Measurements from ENCODE around the gene SPEM2. TPM values are rescaled to one million over a fixed set of nuclear protein-coding genes. Genes with fewer than 3 reads are reported as not detected.

The SPEM2 gene
- total RNA-seq, 1 experiment from 2014 or later: not detected

DNA sequence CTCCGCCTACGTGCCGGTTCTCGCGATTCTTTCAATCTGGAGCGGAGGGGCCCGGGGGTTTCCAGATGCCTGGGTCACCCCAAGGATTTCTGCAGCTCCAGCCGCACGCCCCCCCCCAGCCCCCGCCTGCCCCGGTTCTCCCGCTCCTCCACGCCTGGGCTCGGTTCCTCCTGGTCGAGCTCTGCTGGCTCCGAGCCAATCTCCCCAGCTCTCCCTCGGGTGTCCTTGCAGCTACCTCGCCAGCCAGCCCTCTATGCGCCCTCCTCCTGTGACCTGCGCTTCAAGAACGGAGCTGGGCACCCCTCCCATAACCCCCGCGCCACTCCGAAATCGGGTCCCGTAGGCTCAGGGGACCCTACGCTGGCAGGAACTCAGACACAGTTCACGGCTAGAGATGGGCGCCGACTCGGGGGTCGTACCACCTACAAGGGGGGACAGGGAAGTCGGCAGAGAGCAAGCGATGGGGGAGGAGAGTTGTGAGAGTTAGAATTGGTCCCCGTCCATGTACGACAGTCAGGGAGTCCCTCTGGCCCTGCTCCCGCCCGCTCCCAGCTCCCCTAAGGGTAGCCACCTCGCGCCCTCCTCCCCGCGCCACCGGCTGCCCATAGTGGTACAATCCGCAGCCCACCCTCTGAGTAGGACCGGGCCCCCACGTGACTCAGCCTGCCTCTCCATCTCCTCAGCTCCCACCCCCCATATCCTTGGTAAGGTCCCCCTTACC lies 14.9 kb downstream of the SPEM2 start:
- no peak overlapping the region for H2BK5ac ChIP-seq (ENCODE audit: insufficient read length, low read length)
- peak overlapping the region; percentile 73 for H3K9ac ChIP-seq (ENCODE audit: extremely low read depth, insufficient read length, low read length)
- H2BK20ac ChIP-seq (ENCODE audit: low read depth, low read length, poor library complexity, severe bottlenecking): no peak overlapping the region
- H4K91ac ChIP-seq (ENCODE audit: insufficient read length, low read depth, low read length): no peak overlapping the region
- no CpG with 5 or more reads among the region's 46 CpGs for WGBS (ENCODE audit: extremely low coverage, insufficient read length, low lambda C conversion rate)
- no peak overlapping the region for H2BK120ac ChIP-seq (ENCODE audit: low read depth, low read length, poor library complexity, severe bottlenecking)
- Mint-ChIP-seq H3K4me1 (peaks cover 36 to 44% of the 10 kb centered on the region in 2 experiments), H3K9me3 (no peaks in the 10 kb centered on the region; a peak in 1 of 5 replicates), H3K27ac (peak overlapping the region; percentile 97 to 99 (median 99)), H3K36me3 (ENCODE audit: insufficient read depth in 1 of 3, low read depth in 3 of 3) (peaks cover 0 to 13% (median 2%) of the 10 kb centered on the region in 3 experiments; a peak in 3 of 7 replicates), H3K27me3 (ENCODE audit: low read depth) (peaks cover 32% of the 10 kb centered on the region), H3K4me3 (peak overlapping the region; percentile 93 to 98)
- H3K4me2 ChIP-seq (ENCODE audit: insufficient read depth, insufficient read length, low read length): peak overlapping the region; percentile 60
- DNase-seq: peak; percentile 85
- no peak overlapping the region for H2AFZ ChIP-seq (ENCODE audit: low read length)
- H2BK15ac ChIP-seq (ENCODE audit: low read depth, low read length): no peak overlapping the region
- TF ChIP-seq, protein P1, sequence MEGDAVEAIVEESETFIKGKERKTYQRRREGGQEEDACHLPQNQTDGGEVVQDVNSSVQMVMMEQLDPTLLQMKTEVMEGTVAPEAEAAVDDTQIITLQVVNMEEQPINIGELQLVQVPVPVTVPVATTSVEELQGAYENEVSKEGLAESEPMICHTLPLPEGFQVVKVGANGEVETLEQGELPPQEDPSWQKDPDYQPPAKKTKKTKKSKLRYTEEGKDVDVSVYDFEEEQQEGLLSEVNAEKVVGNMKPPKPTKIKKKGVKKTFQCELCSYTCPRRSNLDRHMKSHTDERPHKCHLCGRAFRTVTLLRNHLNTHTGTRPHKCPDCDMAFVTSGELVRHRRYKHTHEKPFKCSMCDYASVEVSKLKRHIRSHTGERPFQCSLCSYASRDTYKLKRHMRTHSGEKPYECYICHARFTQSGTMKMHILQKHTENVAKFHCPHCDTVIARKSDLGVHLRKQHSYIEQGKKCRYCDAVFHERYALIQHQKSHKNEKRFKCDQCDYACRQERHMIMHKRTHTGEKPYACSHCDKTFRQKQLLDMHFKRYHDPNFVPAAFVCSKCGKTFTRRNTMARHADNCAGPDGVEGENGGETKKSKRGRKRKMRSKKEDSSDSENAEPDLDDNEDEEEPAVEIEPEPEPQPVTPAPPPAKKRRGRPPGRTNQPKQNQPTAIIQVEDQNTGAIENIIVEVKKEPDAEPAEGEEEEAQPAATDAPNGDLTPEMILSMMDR (conservative IDR thresholded peaks at IDR 0.05): no peak
- peaks cover 36% of the 10 kb centered on the region for H3K23me2 ChIP-seq (ENCODE audit: insufficient read length, low read depth, low read length, poor library complexity, severe bottlenecking)
- H3K4me1 ChIP-seq (ENCODE audit: insufficient read depth, low read length): no peaks in the 10 kb centered on the region; the same call in 1 of the 2 replicates
- no peak overlapping the region for H3K23ac ChIP-seq (ENCODE audit: insufficient read length, low read depth, low read length)
- peak overlapping the region; percentile 53 for H4K5ac ChIP-seq (ENCODE audit: insufficient read length, low read depth, low read length)
- H3K4ac ChIP-seq (ENCODE audit: low read depth, low read length): no peak overlapping the region
- peaks cover 7% of the 10 kb centered on the region for H3K27me3 ChIP-seq (ENCODE audit: insufficient read depth, low read length)
- peak overlapping the region; percentile 98 for H3K18ac ChIP-seq (ENCODE audit: insufficient read length, low read depth, low read length)
- H3T11ph ChIP-seq (ENCODE audit: low read length): no peak overlapping the region
- no peaks in the 10 kb centered on the region for H3K79me2 ChIP-seq (ENCODE audit: insufficient read depth, low read length)
- no peak overlapping the region for H3K56ac ChIP-seq (ENCODE audit: insufficient read length, low read depth, low read length)
- H4K20me1 ChIP-seq (ENCODE audit: control insufficient read depth, insufficient read depth, insufficient read length): no peaks in the 10 kb centered on the region
- H2BK12ac ChIP-seq (ENCODE audit: insufficient read length, low read depth, low read length): no peak overlapping the region
- peak overlapping the region; percentile 97 for H3K14ac ChIP-seq (ENCODE audit: insufficient read depth, low read length)
- H3K79me1 ChIP-seq (ENCODE audit: insufficient read depth, low read depth, low read length, poor library complexity, severe bottlenecking): no peaks in the 10 kb centered on the region
- no peaks in the 10 kb centered on the region for H3K9me3 ChIP-seq (ENCODE audit: control insufficient read depth, low read depth, low read length)
- H2AK5ac ChIP-seq (ENCODE audit: insufficient read length, low read length): no peak overlapping the region
- peak overlapping the region; percentile 1 for H3K27ac ChIP-seq (ENCODE audit: insufficient read length, low read depth, low read length)
- no peak overlapping the region for H4K8ac ChIP-seq (replicated peaks; ENCODE audit: insufficient read length, low read depth, low read length)
